IMR-90 (cell line): Measurements from ENCODE around the gene ARFIP1.

Experiments used
- CTCF ChIP-seq: conservative IDR thresholded peaks from 2 replicates; pipeline ENCODE4 v1.5.1; 2012; ENCODE audit warnings: mild to moderate bottlenecking, low read depth, low read length, improper control_type of control experiment
- ELK1 ChIP-seq: fragments of 150-350 bp; IDR thresholded peaks from 2 replicates; pipeline ENCODE4 v1.6.1; 2016; ENCODE audit warnings: low read depth, mild to moderate bottlenecking, low read length, moderate library complexity, borderline replicate concordance
- FOS ChIP-seq: fragments of 150-350 bp; IDR thresholded peaks from 2 replicates; pipeline ENCODE4 v1.6.1; 2016; ENCODE audit warnings: low read depth, low read length
- MXI1 ChIP-seq: IDR thresholded peaks from 2 replicates; pipeline ENCODE4 v1.6.1; 2012; ENCODE audit warnings: low read depth, mild to moderate bottlenecking, low read length, moderate library complexity, borderline replicate concordance
- NFE2L2 ChIP-seq: fragments of 150-350 bp; IDR thresholded peaks from 2 replicates; pipeline ENCODE4 v1.6.1; 2016; ENCODE audit warnings: low read depth, mild to moderate bottlenecking, low read length
- POLR2A ChIP-seq: IDR thresholded peaks from 2 replicates; pipeline ENCODE4 v1.6.1; 2012; ENCODE audit warnings: mild to moderate bottlenecking, low read depth, low read length

GRCh38 chr4:152920768-152921167 is 141.0 kb downstream of the ARFIP1 start:
- TF ChIP-seq MXI1 (no peak), CTCF (no peak), FOS (no peak), NFE2L2 (no peak), ELK1 (no peak), POLR2A (no peak)
